ENCODE data around the gene CETP.
A peak's percentile ranks its signal among the peaks of the same experiment; 100 is the strongest.
"Not testable (repeated sequence)": the region's sequence is repeated elsewhere in the genome, so short reads cannot be mapped to it uniquely, and the experiment has no call there.

The CETP gene

GRCh38 chr16:56997931-56998330 is 36.2 kb downstream of the CETP start:
- no peak for DNase-seq (ENCODE audit: low spot score)

GRCh38 chr16:56998352-56998751 is 36.6 kb downstream of the CETP start:
- no peak for DNase-seq (ENCODE audit: low spot score)

GRCh38 chr16:56998861-56999260 is 37.1 kb downstream of the CETP start:
- DNase-seq (ENCODE audit: low spot score): no peak

- DNase-seq (ENCODE audit: low spot score): peak; percentile 49
Measured at GRCh38 chr16:56999409-57000270, 37.9 kb downstream of the CETP start.

GRCh38 chr16:57000271-57001025 is 38.7 kb downstream of the CETP start:
- peak; percentile 57 for DNase-seq (ENCODE audit: low spot score)

GRCh38 chr16:57001026-57001679 is 39.4 kb downstream of the CETP start:
- DNase-seq (ENCODE audit: low spot score): no peak

- DNase-seq (ENCODE audit: low spot score): no peak
Measured at GRCh38 chr16:57003439-57004386, 42.0 kb downstream of the CETP start.

- DNase-seq (ENCODE audit: low spot score): no peak
Measured at GRCh38 chr16:57004387-57005250, 42.9 kb downstream of the CETP start.

- DNase-seq (ENCODE audit: low spot score): not testable (repeated sequence)
Measured at GRCh38 chr16:57005597-57005996, 43.8 kb downstream of the CETP start.

GRCh38 chr16:57007050-57007449 is 45.3 kb downstream of the CETP start:
- no peak for DNase-seq (ENCODE audit: low spot score)

GRCh38 chr16:57007530-57007929 is 45.8 kb downstream of the CETP start:
- DNase-seq (ENCODE audit: low spot score): no peak

GRCh38 chr16:57008440-57008839 is 46.7 kb downstream of the CETP start:
- DNase-seq (ENCODE audit: low spot score): no peak

- DNase-seq (ENCODE audit: low spot score): peak; percentile 30
Measured at GRCh38 chr16:57009643-57010170, 48.0 kb downstream of the CETP start.

- no peak for DNase-seq (ENCODE audit: low spot score)
Measured at GRCh38 chr16:57012353-57012752, 50.6 kb downstream of the CETP start.

- peak; percentile 52 for DNase-seq (ENCODE audit: low spot score)
Measured at GRCh38 chr16:57013229-57013628, 51.5 kb downstream of the CETP start.

- no peak for DNase-seq (ENCODE audit: low spot score)
Measured at GRCh38 chr16:57013902-57014301, 52.2 kb downstream of the CETP start.

- peak; percentile 25 for DNase-seq (ENCODE audit: low spot score)
Measured at GRCh38 chr16:57016301-57016700, 54.6 kb downstream of the CETP start.

GRCh38 chr16:57016831-57017230 is 55.1 kb downstream of the CETP start:
- no peak for DNase-seq (ENCODE audit: low spot score)

GRCh38 chr16:57017251-57017650 is 55.5 kb downstream of the CETP start:
- no peak for DNase-seq (ENCODE audit: low spot score)

- DNase-seq (ENCODE audit: low spot score): no peak
Measured at GRCh38 chr16:57019746-57020145, 58.0 kb downstream of the CETP start.
